Omental fat pad (tissue), 4 donors: Measurements from ENCODE around the gene KIAA2012. TPM values are rescaled to one million over a fixed set of nuclear protein-coding genes. Genes with fewer than 3 reads are reported as not detected.
A peak's percentile ranks its signal among the peaks of the same experiment; 100 is the strongest.

Experiments used
- ATAC-seq: fragments of 150-250 bp; one replicate; pipeline ENCODE4 v1.9.1; 2016; ENCODE audit warnings: mild to moderate bottlenecking, moderate library complexity; ENCODE audit not compliant: low FRiP score
- DNase-seq: peaks from one replicate; pipeline ENCODE4 v3.0.0-alpha.2; 2019; ENCODE audit warnings: low spot score
- CTCF ChIP-seq, 3 donors: fragments of 450-650 bp; IDR thresholded peaks; one replicate each; pipeline ENCODE4 v1.5.1; 2016 to 2017; ENCODE audit warnings: antibody characterized with exemption in 3 of 3, mild to moderate bottlenecking in 3 of 3, moderate library complexity in 2 of 3
- total RNA-seq, 4 donors: library from RNA; depleted of rRNA; stranded (reverse); fragments of >200 nt; gene quantifications; one replicate each; pipeline ENCODE4 v1.1.0, GENCODE V29; 2016

Gene KIAA2012
- total RNA-seq, 4 donors from 2014 or later, result 0.06 to 0.09 TPM; not detected in 2

GRCh38 chr2:202147775-202148174 lies 74.7 kb downstream of the KIAA2012 start:
- DNase-seq (no peak), ATAC-seq (no peak)
- no peak for TF ChIP-seq CTCF (IDR thresholded peaks at IDR 0.05)

DNA sequence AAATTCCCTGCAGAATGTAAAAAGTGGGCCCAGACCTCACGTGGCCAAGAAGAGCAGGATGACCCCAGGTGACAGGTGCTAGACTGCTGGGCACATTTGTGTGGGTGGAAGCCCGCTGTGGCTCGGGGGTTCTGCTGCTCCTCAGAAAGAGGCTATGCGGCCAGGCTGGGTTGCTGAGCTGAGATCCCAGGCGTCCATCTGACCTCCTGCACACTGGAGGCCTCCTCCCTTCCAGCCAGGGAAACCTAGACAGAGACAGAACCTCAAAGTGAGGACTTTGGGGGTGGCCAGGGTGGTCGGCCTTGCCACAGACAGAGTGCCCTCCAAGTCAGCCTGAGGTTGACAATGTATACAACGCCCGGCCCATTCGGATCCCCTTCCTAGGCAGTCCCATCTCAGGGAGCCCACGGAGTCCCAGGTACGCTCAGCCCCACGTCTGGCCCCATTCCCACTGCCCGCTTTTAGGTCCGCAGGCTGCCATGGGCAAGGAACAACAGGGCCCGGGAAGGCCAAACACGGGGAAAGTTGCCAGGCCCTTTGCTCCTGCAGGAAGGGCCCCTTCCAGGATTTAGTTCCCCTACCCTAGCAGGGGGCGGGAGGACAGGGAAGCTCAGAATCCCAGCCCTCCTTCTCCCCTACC lies 75.6 kb downstream of the KIAA2012 start:
- DNase-seq, result no peak
- ATAC-seq, result no peak
- TF ChIP-seq CTCF (IDR thresholded peaks at IDR 0.05), result no peak

DNA sequence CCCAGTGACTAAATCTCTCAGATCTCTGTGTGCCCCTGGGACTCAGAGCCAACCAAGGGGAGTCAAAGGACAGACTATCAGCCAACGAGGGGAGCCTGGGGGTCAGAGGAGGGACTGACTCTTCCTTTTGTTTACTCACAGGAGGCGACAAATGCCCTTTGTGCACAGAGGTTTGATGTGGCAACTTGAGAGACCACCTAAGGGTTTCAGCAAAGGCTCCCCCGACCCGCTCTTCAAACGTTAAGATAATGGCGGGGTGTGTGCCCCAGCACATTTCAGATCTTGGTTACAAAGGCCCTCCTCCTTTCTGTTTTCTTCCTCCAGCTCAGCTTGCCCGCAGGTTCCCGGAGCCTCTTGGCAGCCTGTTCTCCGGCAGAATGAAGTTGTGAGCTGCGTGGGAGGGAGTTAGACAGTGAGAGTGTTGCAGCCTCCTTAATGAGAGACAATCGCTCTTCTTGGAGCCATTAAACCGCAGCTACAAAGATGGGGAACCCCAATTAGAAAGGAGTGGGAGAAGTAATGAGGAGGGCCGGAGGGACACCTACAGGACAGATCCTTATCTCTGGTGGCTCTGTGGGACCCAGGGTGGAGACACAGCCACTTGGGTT lies 76.2 kb downstream of the KIAA2012 start:
- DNase-seq (no peak), ATAC-seq (peak; percentile 81)
- TF ChIP-seq CTCF (IDR thresholded peaks at IDR 0.05), result no peak

GRCh38 chr2:202149936-202150335 lies 76.9 kb downstream of the KIAA2012 start:
- no peak for TF ChIP-seq CTCF (IDR thresholded peaks at IDR 0.05)
- DNase-seq, result no peak
- ATAC-seq, result peak; percentile 72

DNA sequence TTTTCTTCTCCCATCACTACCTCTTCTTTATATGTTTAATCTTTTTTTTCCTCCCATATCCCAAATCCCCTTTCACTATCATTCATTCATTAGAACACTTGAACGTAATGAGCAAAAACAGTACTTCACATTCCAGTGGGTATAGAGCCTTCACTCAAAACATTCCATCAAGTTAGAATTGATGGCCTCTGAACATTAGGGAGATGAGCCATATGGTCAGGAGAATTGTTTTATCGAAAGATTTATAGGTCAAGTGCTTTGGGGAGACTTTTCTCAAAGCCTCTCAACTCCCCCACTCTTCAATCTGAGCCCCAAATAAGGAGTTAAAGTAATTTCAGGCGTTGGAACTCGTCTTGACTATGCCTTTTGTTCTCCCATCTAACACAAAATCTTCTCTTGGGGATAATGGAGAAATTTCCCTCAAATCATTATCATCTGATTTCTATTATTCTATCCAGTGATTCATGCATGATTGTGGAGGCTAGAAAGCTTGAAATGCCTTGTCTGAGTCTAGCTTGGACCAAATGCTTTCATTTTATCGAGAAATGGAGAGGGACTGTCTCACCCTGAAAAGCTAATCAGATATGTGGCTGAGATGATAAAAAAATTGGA lies 79.2 kb downstream of the KIAA2012 start:
- DNase-seq, result no peak
- TF ChIP-seq CTCF (IDR thresholded peaks at IDR 0.05), result no peak
- ATAC-seq, result no peak

DNA sequence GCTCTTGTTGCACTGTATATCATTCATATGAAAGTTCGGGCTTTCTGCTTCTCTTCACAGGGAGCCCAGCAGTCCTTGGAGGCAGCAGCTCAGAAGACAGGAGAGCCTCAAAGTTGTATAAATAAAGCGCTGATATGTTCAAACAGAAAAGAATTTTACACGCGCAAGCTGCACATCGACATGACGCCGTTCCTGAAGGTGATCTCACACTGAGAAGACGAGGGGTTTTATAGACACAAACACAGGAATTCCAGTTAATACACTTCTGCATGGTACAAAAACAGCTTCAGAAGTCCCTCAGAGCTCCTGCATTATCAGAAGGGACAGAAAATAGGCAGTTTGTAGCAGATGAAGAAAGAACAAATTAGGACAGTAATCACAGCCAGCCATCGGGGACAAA lies 81.6 kb downstream of the KIAA2012 start:
- no peak for ATAC-seq
- no peak for DNase-seq
- no peak for TF ChIP-seq CTCF (IDR thresholded peaks at IDR 0.05)
